Endothelial cell of umbilical vein (primary cell): ENCODE results near the gene GPR101. TPM values are rescaled to one million over a fixed set of nuclear protein-coding genes. Genes with fewer than 3 reads are reported as not detected.

Experiments
- BruUV-seq: library from RNA; stranded (reverse); fragments of 400-500 nt; replicated peaks from 2 replicates; lab custom pipeline; 2021; lab: Mats Ljungman, UMichigan
- CTCF ChIA-PET: fragments of 300-600, 350-600 bp; sonication (Branson Sonifier 250); formaldehyde crosslinking; loops from one replicate; lab custom pipeline; 2021; ENCODE audit warnings: antibody characterized with exemption, inconsistent platforms; lab: Charles Lee
- POLR2A ChIA-PET: fragments of 300-600, 350-600 bp; sonication (Branson Sonifier 250); formaldehyde crosslinking; loops from one replicate; lab custom pipeline; 2021; ENCODE audit warnings: antibody characterized with exemption, inconsistent platforms; lab: Charles Lee
- DNase-seq: peaks from one replicate; pipeline ENCODE4 v3.0.0-alpha.2; 2011; ENCODE audit warnings: low read depth, low spot score
- FAIRE-seq: peaks from 2 replicates; lab custom pipeline; 2011; peaks lifted over from hg19 to GRCh38; lab: Jason Lieb, UNC
- H2AFZ ChIP-seq: 2 replicates; pipeline ENCODE4 v1.6.0; 2012; ENCODE audit warnings: low read depth, low read length, control low read depth, inconsistent platforms
- H3K27ac ChIP-seq: 2 replicates; pipeline ENCODE4 v1.5.1; 2011; ENCODE audit warnings: low read depth, mild to moderate bottlenecking, control low read depth, low read length, moderate library complexity; ENCODE audit not compliant: insufficient read depth
- H3K27me3 ChIP-seq, 2 experiments: 2 replicates each; pipeline versions ENCODE4 v1.6.0 to v1.6.1; 2011; ENCODE audit warnings: low read length in 2 of 2, mixed read lengths in 1 of 2; ENCODE audit not compliant: control insufficient read depth in 2 of 2, insufficient read depth in 2 of 2
- H3K36me3 ChIP-seq, 2 experiments: 2 replicates in 1 of 2; 3 replicates in 1 of 2; pipeline ENCODE4 v1.5.1; 2011; ENCODE audit warnings: low read length in 2 of 2, mild to moderate bottlenecking in 1 of 2, moderate library complexity in 1 of 2; ENCODE audit not compliant: control insufficient read depth in 2 of 2, insufficient read depth in 2 of 2; ENCODE audit errors: extremely low read depth in 1 of 2
- H3K4me1 ChIP-seq: 3 replicates; pipeline ENCODE4 v1.5.1; 2011; ENCODE audit warnings: mild to moderate bottlenecking, low read length; ENCODE audit not compliant: control insufficient read depth, insufficient read depth; ENCODE audit errors: extremely low read depth
- H3K4me2 ChIP-seq: 2 replicates; pipeline ENCODE4 v1.6.1; 2011; ENCODE audit warnings: low read length, control low read depth, mixed read lengths; ENCODE audit not compliant: insufficient read depth
- H3K4me3 ChIP-seq, 3 experiments: fragments of 200-600 bp in 1 of 3; sonication (generic), shearing (Covaris generic) in 1 of 3; replicated peaks in 1 of 3; 2 replicates each; pipeline ENCODE4 v1.5.1; 2011 to 2016; ENCODE audit warnings: control low read depth in 3 of 3, low read length in 3 of 3, mild to moderate bottlenecking in 2 of 3, inconsistent platforms in 1 of 3, low read depth in 1 of 3, moderate library complexity in 1 of 3; ENCODE audit not compliant: insufficient read depth in 1 of 3
- H3K79me2 ChIP-seq: 2 replicates; pipeline ENCODE4 v1.6.0; 2012; ENCODE audit warnings: low read length, inconsistent platforms; ENCODE audit not compliant: control insufficient read depth, insufficient read depth
- H3K9ac ChIP-seq: replicated peaks from 2 replicates; pipeline ENCODE3; 2011; ENCODE audit warnings: low read length, control low read depth; ENCODE audit not compliant: insufficient read depth; ENCODE audit errors: extremely low read depth
- H3K9me1 ChIP-seq: replicated peaks from 3 replicates; pipeline ENCODE4 v1.6.0; 2011; ENCODE audit warnings: mild to moderate bottlenecking, low read length; ENCODE audit not compliant: control insufficient read depth, insufficient read depth; ENCODE audit errors: extremely low read depth
- H3K9me3 ChIP-seq: replicated peaks from 2 replicates; pipeline ENCODE4 v1.5.1; 2012; ENCODE audit warnings: low read length, inconsistent platforms; ENCODE audit not compliant: control insufficient read depth, insufficient read depth
- H4K20me1 ChIP-seq: replicated peaks from 2 replicates; pipeline ENCODE3; 2011; ENCODE audit warnings: mild to moderate bottlenecking, low read length; ENCODE audit not compliant: control insufficient read depth, insufficient read depth; ENCODE audit errors: extremely low read depth
- CTCF ChIP-seq, 2 donors: IDR thresholded peaks; 1 replicate in 1 of 2; 2 replicates in 1 of 2; pipeline ENCODE4 v1.5.1; 2011; ENCODE audit warnings: low read length in 2 of 2, mild to moderate bottlenecking in 2 of 2, moderate library complexity in 2 of 2, control low read depth in 1 of 2, inconsistent platforms in 1 of 2, low read depth in 1 of 2; ENCODE audit not compliant: insufficient read depth in 1 of 2; ENCODE audit errors: extremely low read depth in 1 of 2
- EZH2 ChIP-seq: IDR thresholded peaks from 2 replicates; pipeline ENCODE4 v1.6.1; 2012; ENCODE audit warnings: borderline replicate concordance, low read depth, mild to moderate bottlenecking, moderate library complexity, low read length, inconsistent platforms; ENCODE audit not compliant: severe bottlenecking
- FOS ChIP-seq: IDR thresholded peaks from 2 replicates; pipeline ENCODE4 v1.6.1; 2011; ENCODE audit warnings: mild to moderate bottlenecking, low read length, moderate library complexity, borderline replicate concordance; ENCODE audit not compliant: insufficient read depth
- GATA2 ChIP-seq: IDR thresholded peaks from 2 replicates; pipeline ENCODE4 v1.7.0; 2011; ENCODE audit warnings: low read depth, mild to moderate bottlenecking, moderate library complexity, mixed read lengths, low read length; ENCODE audit not compliant: insufficient read length, insufficient read depth
- JUN ChIP-seq: IDR thresholded peaks from 2 replicates; pipeline ENCODE4 v1.6.1; 2011; ENCODE audit warnings: borderline replicate concordance, low read depth; ENCODE audit not compliant: insufficient read length, insufficient read depth
- MYC ChIP-seq: IDR thresholded peaks from one replicate; pipeline ENCODE4 v1.6.1; 2011; ENCODE audit warnings: mild to moderate bottlenecking, low read depth, low read length
- POLR2A ChIP-seq: IDR thresholded peaks from 2 replicates; pipeline ENCODE4 v1.6.1; 2012; ENCODE audit warnings: low read depth, mild to moderate bottlenecking, control low read depth, low read length
- POLR2AphosphoS5 ChIP-seq: IDR thresholded peaks from 2 replicates; pipeline ENCODE4 v1.6.1; 2012; ENCODE audit warnings: low read depth, mild to moderate bottlenecking, control low read depth, low read length, moderate library complexity; ENCODE audit not compliant: insufficient read depth
- dilution Hi-C: fragments of 300-500 bp; cut with MboI; formaldehyde crosslinking; loops from one replicate; pipeline ENCODE4 v1.15.0; 2019; ENCODE audit warnings: low sequenced_read_pairs; ENCODE audit not compliant: extremely low pct_ligation_motif_present
- intact Hi-C: fragments of 100-400 bp; cut with micrococcal nuclease; formaldehyde crosslinking; loops from one replicate; pipeline ENCODE4 v1.10.0; 2022
- polyA plus RNA-seq, 4 experiments: library from polyadenylated mRNA; depleted of rRNA in 3 of 4; stranded (reverse) in 3 of 4; unstranded in 1 of 4; fragments of >200 nt; gene quantifications; 2 replicates each; pipeline versions ENCODE4 v1.2.1 to v1.2.3, GENCODE V29; 2011 to 2012; ENCODE audit warnings: missing spikeins in 1 of 4
- total RNA-seq: library from RNA; stranded (reverse); gene quantifications from 2 replicates; pipeline ENCODE4 v1.2.3, GENCODE V29; 2021
- TF ChIP-seq, protein P1 (sequence below): IDR thresholded peaks from 2 replicates; pipeline ENCODE4 v1.6.1; 2011; ENCODE audit not compliant: insufficient read depth, insufficient read length

The GPR101 gene
- total and polyA plus RNA-seq, 2 donors (not counting 3 experiments of a cell fraction or from before 2014, with no cell fraction given) = not detected

DNA sequence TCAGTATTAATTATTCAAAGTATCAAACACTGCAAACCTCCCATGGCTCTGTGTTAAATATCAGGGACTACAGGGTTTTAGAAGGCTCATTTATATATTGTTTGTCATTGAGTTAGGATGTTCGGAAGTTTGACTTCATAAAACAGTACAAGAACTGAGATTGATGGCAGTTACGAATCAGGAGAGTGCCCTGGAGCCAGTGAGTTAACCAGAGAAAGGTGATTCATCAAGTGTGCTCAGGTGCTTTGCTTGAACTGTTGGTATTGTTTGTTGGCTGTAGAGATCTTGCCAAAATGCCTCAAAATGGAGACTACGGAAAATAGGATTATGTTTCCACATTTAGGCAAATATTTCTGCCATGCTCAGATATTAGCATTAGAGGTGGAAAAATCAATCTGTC, 7.5 kb upstream of the GPR101 start:
- Histone ChIP-seq H3K9me1 (no peaks in the 10 kb centered on the region), H3K9ac (no peak overlapping the region), H3K79me2 (no peaks in the 10 kb centered on the region), H3K9me3 (no peaks in the 10 kb centered on the region), H3K36me3 (no peaks in the 10 kb centered on the region), H3K27ac (no peak overlapping the region), H2AFZ (no peak overlapping the region), H3K4me3 (no peak overlapping the region), H3K27me3 (peaks cover 0 to under 1% of the 10 kb centered on the region in 2 experiments), H3K4me2 (no peak overlapping the region), H4K20me1 (no peaks in the 10 kb centered on the region), H3K4me1 (no peaks in the 10 kb centered on the region)
- intact Hi-C loops = no loop called here
- ChIA-PET CTCF (interaction anchor here (1.0 kb wide), 1 partner anchor 11 kb away, joined by 3 read pairs; no protein-coding TSS in a partner anchor), POLR2A (no interaction called here)
- DNase-seq = no peak
- no peak for FAIRE-seq
- dilution Hi-C loops = no loop called here
- TF ChIP-seq POLR2AphosphoS5 (no peak), JUN (no peak), POLR2A (no peak), CTCF (IDR thresholded peaks at IDR 0.05; ENCODE audit: extremely low read depth in 1 of 2, insufficient read depth in 1 of 2, low read depth in 1 of 2, low read length in 2 of 2) (no peak), EZH2 (no peak), FOS (no peak), GATA2 (no peak), MYC (no peak)
- TF ChIP-seq, protein P1, sequence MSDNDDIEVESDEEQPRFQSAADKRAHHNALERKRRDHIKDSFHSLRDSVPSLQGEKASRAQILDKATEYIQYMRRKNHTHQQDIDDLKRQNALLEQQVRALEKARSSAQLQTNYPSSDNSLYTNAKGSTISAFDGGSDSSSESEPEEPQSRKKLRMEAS = no peak
- BruUV-seq = no TSS peak
